Mesenchymal stem cell (in vitro differentiated cells and primary cell): ENCODE results near the gene KIF22.

Experiments
- DNase-seq: peaks from one replicate; pipeline ENCODE4 v3.0.0-alpha.2; 2013
- H2AFZ ChIP-seq: one replicate; pipeline ENCODE4 v1.6.1; 2013; ENCODE audit warnings: low read depth, mild to moderate bottlenecking, control low read depth, inconsistent platforms, low read length, moderate library complexity
- H2AK5ac ChIP-seq: 2 replicates; pipeline ENCODE4 v1.6.1; 2013; ENCODE audit warnings: low read length, moderate library complexity, mild to moderate bottlenecking, inconsistent platforms; ENCODE audit not compliant: severe bottlenecking
- H2BK120ac ChIP-seq: one replicate; pipeline ENCODE4 v1.6.1; 2013; ENCODE audit warnings: low read depth, mild to moderate bottlenecking, inconsistent platforms, low read length, moderate library complexity
- H2BK12ac ChIP-seq, 2 experiments: one replicate each; pipeline ENCODE4 v1.6.1; 2013; ENCODE audit warnings: inconsistent platforms in 2 of 2, low read length in 2 of 2, mild to moderate bottlenecking in 2 of 2, moderate library complexity in 2 of 2, control low read depth in 1 of 2
- H2BK15ac ChIP-seq: one replicate; pipeline ENCODE4 v1.6.1; 2013; ENCODE audit warnings: mild to moderate bottlenecking, low read depth, inconsistent platforms; ENCODE audit not compliant: poor library complexity, severe bottlenecking
- H2BK5ac ChIP-seq: 2 replicates; pipeline ENCODE4 v1.6.1; 2013; ENCODE audit warnings: low read depth, mild to moderate bottlenecking, low read length, control low read depth, inconsistent platforms; ENCODE audit not compliant: poor library complexity, severe bottlenecking
- H3K14ac ChIP-seq, 2 experiments: one replicate each; pipeline ENCODE4 v1.6.1; 2013; ENCODE audit warnings: inconsistent platforms in 2 of 2, low read length in 2 of 2, control low read depth in 1 of 2, mild to moderate bottlenecking in 1 of 2, moderate library complexity in 1 of 2
- H3K18ac ChIP-seq, 2 experiments: one replicate each; pipeline ENCODE4 v1.6.1; 2013; ENCODE audit warnings: inconsistent platforms in 2 of 2, low read length in 2 of 2, control low read depth in 1 of 2, low read depth in 1 of 2, mild to moderate bottlenecking in 1 of 2
- H3K23ac ChIP-seq, 2 experiments: one replicate each; pipeline ENCODE4 v1.6.1; 2013; ENCODE audit warnings: inconsistent platforms in 2 of 2, low read length in 2 of 2, mild to moderate bottlenecking in 2 of 2, moderate library complexity in 2 of 2, control low read depth in 1 of 2
- H3K27ac ChIP-seq: 2 replicates; pipeline ENCODE4 v1.5.1; 2013; ENCODE audit warnings: mild to moderate bottlenecking, moderate library complexity, low read length, control low read depth, inconsistent platforms; ENCODE audit not compliant: poor library complexity, severe bottlenecking
- H3K27me3 ChIP-seq, 2 experiments: 2 replicates each; pipeline versions ENCODE4 v1.6.1 to v1.7.0; 2013; ENCODE audit warnings: low read length in 2 of 2, mild to moderate bottlenecking in 2 of 2, moderate library complexity in 2 of 2, control low read depth in 1 of 2, inconsistent platforms in 1 of 2; ENCODE audit not compliant: control insufficient read depth in 1 of 2, insufficient read depth in 1 of 2
- H3K36me3 ChIP-seq, 2 experiments: 2 replicates each; pipeline versions ENCODE4 v1.6.1 to v1.7.0; 2013; ENCODE audit warnings: low read length in 2 of 2, control low read depth in 1 of 2, inconsistent platforms in 1 of 2, low read depth in 1 of 2, mild to moderate bottlenecking in 1 of 2; ENCODE audit not compliant: insufficient read depth in 2 of 2, control insufficient read depth in 1 of 2
- H3K4ac ChIP-seq, 2 experiments: one replicate each; pipeline ENCODE4 v1.6.1; 2013; ENCODE audit warnings: inconsistent platforms in 2 of 2, low read length in 2 of 2, mild to moderate bottlenecking in 2 of 2, moderate library complexity in 2 of 2, control low read depth in 1 of 2, low read depth in 1 of 2
- H3K4me1 ChIP-seq: 2 replicates; pipeline ENCODE4 v1.6.1; 2013; ENCODE audit warnings: low read depth, low read length, control low read depth; ENCODE audit not compliant: control insufficient read depth, insufficient read depth
- H3K4me2 ChIP-seq: 2 replicates; pipeline ENCODE4 v1.6.1; 2013; ENCODE audit warnings: low read length, mild to moderate bottlenecking, inconsistent platforms; ENCODE audit not compliant: poor library complexity, severe bottlenecking
- H3K4me3 ChIP-seq, 2 experiments: 2 replicates each; pipeline versions ENCODE4 v1.5.1 to v1.7.0; 2013; ENCODE audit warnings: low read length in 2 of 2, mild to moderate bottlenecking in 2 of 2, control low read depth in 1 of 2, low read depth in 1 of 2; ENCODE audit not compliant: insufficient read depth in 1 of 2
- H3K79me1 ChIP-seq: replicated peaks from 2 replicates; pipeline ENCODE4 v1.6.1; 2013; ENCODE audit warnings: mild to moderate bottlenecking, control low read depth, low read length, inconsistent platforms; ENCODE audit not compliant: poor library complexity, severe bottlenecking
- H3K9ac ChIP-seq: 2 replicates; pipeline ENCODE4 v1.7.0; 2013; ENCODE audit warnings: mild to moderate bottlenecking, low read length, moderate library complexity
- H3K9me3 ChIP-seq: 2 replicates; pipeline ENCODE4 v1.7.0; 2013; ENCODE audit warnings: mild to moderate bottlenecking, low read length; ENCODE audit not compliant: control insufficient read depth
- H4K8ac ChIP-seq: one replicate; pipeline ENCODE4 v1.6.1; 2013; ENCODE audit warnings: inconsistent platforms, mild to moderate bottlenecking, low read length, moderate library complexity
- H4K91ac ChIP-seq: one replicate; pipeline ENCODE4 v1.6.1; 2013; ENCODE audit warnings: mild to moderate bottlenecking, low read length, inconsistent platforms
- WGBS: methylation state at CpG from one replicate; pipeline ENCODE4 v1.1.7; 2013; ENCODE audit warnings: mixed read lengths; 5-methylcytosine and 5-hydroxymethylcytosine counted together

KIF22 gene

DNA sequence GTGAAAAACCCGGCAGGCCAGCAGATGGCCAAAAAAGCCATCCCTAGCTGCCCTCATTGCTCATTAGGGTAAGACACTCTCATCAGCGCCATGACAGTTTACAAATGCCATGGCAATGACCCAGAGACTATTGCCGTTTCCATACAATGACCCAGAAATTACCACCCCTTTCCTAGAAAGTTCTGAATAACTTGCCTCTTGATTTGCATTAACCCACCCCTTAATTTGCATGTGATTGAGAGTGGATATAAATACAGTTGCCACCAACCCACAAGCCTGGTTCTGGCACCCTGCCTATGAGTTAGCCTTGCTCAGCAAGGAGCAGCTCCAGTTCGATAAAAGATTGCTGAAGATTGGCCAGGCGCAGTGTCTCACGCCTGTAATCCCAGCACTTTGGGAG lies 28.7 kb upstream of the KIF22 start:
- no peaks in the 10 kb centered on the region for H3K9me3 ChIP-seq
- no peak overlapping the region for H3K4me2 ChIP-seq
- WGBS = 86% methylated on average over 5 of the region's 6 CpGs
- H3K4me3 ChIP-seq = no peak overlapping the region
- peaks cover 5% of the 10 kb centered on the region for H3K4me1 ChIP-seq
- no peaks in the 10 kb centered on the region for H3K36me3 ChIP-seq
- no peak overlapping the region for H2AK5ac ChIP-seq
- no peaks in the 10 kb centered on the region for H3K79me1 ChIP-seq
- H3K18ac ChIP-seq = no peak overlapping the region
- no peak overlapping the region for H3K9ac ChIP-seq
- no peak overlapping the region for H2BK120ac ChIP-seq
- no peak overlapping the region for H2BK12ac ChIP-seq
- no peak overlapping the region for H3K27ac ChIP-seq
- H4K91ac ChIP-seq = no peak overlapping the region
- DNase-seq = no peak
- no peak overlapping the region for H2BK5ac ChIP-seq
- H4K8ac ChIP-seq = no peak overlapping the region
- no peak overlapping the region for H2AFZ ChIP-seq
- H2BK15ac ChIP-seq = no peak overlapping the region
- no peak overlapping the region for H3K4ac ChIP-seq
- H3K23ac ChIP-seq = no peak overlapping the region
- H3K14ac ChIP-seq = no peak overlapping the region
- H3K27me3 ChIP-seq = peaks cover 8 to 23% of the 10 kb centered on the region in 2 experiments

- Histone ChIP-seq H3K27ac (no peak overlapping the region), H3K9ac (no peak overlapping the region), H2BK5ac (no peak overlapping the region), H4K91ac (no peak overlapping the region), H2BK12ac (no peak overlapping the region), H2BK120ac (no peak overlapping the region), H3K4me3 (no peak overlapping the region), H3K27me3 (peaks cover 8 to 23% of the 10 kb centered on the region in 2 experiments), H2BK15ac (no peak overlapping the region), H2AFZ (no peak overlapping the region), H3K18ac (no peak overlapping the region), H3K4ac (no peak overlapping the region), H2AK5ac (no peak overlapping the region), H3K4me1 (peaks cover 2% of the 10 kb centered on the region), H4K8ac (no peak overlapping the region), H3K23ac (no peak overlapping the region), H3K79me1 (no peaks in the 10 kb centered on the region), H3K4me2 (no peak overlapping the region), H3K36me3 (no peaks in the 10 kb centered on the region), H3K9me3 (no peaks in the 10 kb centered on the region), H3K14ac (no peak overlapping the region)
- DNase-seq = no peak
- 87% methylated on average over 6 of the region's 6 CpGs for WGBS
These were observed 27.2 kb upstream of the KIF22 start for GRCh38 chr16:29763326-29763725.

GRCh38 chr16:29765167-29766032 lies 25.2 kb upstream of the KIF22 start:
- WGBS = 82% methylated on average over 15 of the region's 15 CpGs
- Histone ChIP-seq H3K27ac (no peak overlapping the region), H3K4me1 (peaks cover 1% of the 10 kb centered on the region), H3K4ac (no peak overlapping the region), H2BK5ac (no peak overlapping the region), H2AFZ (no peak overlapping the region), H2AK5ac (no peak overlapping the region), H3K79me1 (no peaks in the 10 kb centered on the region), H3K14ac (no peak overlapping the region), H3K18ac (no peak overlapping the region), H4K8ac (no peak overlapping the region), H3K9ac (no peak overlapping the region), H3K4me3 (no peak overlapping the region), H2BK15ac (no peak overlapping the region), H3K36me3 (no peaks in the 10 kb centered on the region), H2BK120ac (no peak overlapping the region), H3K4me2 (no peak overlapping the region), H3K9me3 (no peaks in the 10 kb centered on the region), H3K23ac (no peak overlapping the region), H2BK12ac (no peak overlapping the region), H4K91ac (peak overlapping the region; percentile 56), H3K27me3 (peaks cover 8 to 23% of the 10 kb centered on the region in 2 experiments)
- no peak for DNase-seq

GRCh38 chr16:29766571-29766970 lies 24.0 kb upstream of the KIF22 start:
- WGBS = 100% methylated on average over 1 of the region's 3 CpGs
- no peak for DNase-seq
- no peak overlapping the region for H3K18ac ChIP-seq

More at GRCh38 chr16:29766571-29766970, 24.0 kb upstream of the KIF22 start:
- Histone ChIP-seq H3K9ac (no peak overlapping the region), H3K4me3 (no peak overlapping the region), H2BK5ac (no peak overlapping the region), H2BK12ac (no peak overlapping the region), H3K4me1 (no peaks in the 10 kb centered on the region), H4K91ac (no peak overlapping the region), H3K4ac (no peak overlapping the region), H2BK15ac (no peak overlapping the region), H2AK5ac (no peak overlapping the region), H3K14ac (no peak overlapping the region), H3K27me3 (peaks cover 8 to 23% of the 10 kb centered on the region in 2 experiments), H4K8ac (no peak overlapping the region), H3K36me3 (no peaks in the 10 kb centered on the region), H3K4me2 (no peak overlapping the region), H3K79me1 (no peaks in the 10 kb centered on the region), H3K23ac (no peak overlapping the region), H3K27ac (no peak overlapping the region), H3K9me3 (no peaks in the 10 kb centered on the region), H2AFZ (no peak overlapping the region), H2BK120ac (no peak overlapping the region)
